ENCODE results near the gene DCAF10.
A peak's percentile ranks its signal among the peaks of the same experiment; 100 is the strongest.

Gene DCAF10

DNA sequence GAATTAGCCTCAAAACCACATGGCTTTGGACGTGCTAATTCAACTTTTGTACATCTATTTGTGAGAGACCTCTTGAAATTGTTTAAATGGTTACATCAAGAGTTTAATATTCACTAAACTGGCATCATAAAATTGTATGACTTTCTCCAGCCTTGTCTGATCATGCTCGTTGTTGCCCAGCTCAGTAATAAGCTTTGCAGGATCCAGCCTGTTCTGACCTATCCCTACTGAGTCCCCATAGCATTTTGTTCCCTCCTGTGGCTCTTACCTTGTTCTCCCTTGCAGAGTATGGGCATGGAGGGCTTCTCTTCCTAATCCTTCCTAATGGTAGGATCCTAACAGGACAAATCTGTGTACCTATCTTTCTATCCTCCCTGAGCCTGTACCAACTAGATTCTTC is 22.1 kb upstream of the DCAF10 start:
- TF ChIP-seq, protein P1, sequence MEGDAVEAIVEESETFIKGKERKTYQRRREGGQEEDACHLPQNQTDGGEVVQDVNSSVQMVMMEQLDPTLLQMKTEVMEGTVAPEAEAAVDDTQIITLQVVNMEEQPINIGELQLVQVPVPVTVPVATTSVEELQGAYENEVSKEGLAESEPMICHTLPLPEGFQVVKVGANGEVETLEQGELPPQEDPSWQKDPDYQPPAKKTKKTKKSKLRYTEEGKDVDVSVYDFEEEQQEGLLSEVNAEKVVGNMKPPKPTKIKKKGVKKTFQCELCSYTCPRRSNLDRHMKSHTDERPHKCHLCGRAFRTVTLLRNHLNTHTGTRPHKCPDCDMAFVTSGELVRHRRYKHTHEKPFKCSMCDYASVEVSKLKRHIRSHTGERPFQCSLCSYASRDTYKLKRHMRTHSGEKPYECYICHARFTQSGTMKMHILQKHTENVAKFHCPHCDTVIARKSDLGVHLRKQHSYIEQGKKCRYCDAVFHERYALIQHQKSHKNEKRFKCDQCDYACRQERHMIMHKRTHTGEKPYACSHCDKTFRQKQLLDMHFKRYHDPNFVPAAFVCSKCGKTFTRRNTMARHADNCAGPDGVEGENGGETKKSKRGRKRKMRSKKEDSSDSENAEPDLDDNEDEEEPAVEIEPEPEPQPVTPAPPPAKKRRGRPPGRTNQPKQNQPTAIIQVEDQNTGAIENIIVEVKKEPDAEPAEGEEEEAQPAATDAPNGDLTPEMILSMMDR (IDR thresholded peaks at IDR 0.05; ENCODE audit: low read length, missing control alignments) = no peak
- DNase-seq (ENCODE audit: low read depth) = no peak
- no peak overlapping the region for H3K4me3 ChIP-seq (replicated peaks; ENCODE audit: low read depth, low read length)

DNA sequence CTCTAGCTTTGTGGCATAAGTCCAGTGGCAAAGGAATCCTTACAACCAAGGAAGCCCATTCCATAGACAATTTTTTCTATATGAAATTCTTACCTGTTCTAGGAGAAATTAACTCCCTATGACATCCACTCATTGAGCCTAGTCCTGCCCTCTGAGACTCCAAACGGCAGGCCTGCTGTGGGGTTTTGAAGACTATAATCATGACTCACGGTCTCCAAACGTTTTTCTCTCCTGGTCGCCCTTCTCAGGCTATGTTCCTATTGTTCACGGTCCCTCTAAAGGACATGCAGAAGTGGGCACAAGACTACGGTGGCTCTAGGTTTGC is 16.3 kb upstream of the DCAF10 start:
- TF ChIP-seq, protein P1 (IDR thresholded peaks at IDR 0.05; ENCODE audit: low read length, missing control alignments) = no peak
- peak overlapping the region; percentile 94 for H3K4me3 ChIP-seq (replicated peaks; ENCODE audit: low read depth, low read length)
- DNase-seq (ENCODE audit: low read depth) = no peak

DNA sequence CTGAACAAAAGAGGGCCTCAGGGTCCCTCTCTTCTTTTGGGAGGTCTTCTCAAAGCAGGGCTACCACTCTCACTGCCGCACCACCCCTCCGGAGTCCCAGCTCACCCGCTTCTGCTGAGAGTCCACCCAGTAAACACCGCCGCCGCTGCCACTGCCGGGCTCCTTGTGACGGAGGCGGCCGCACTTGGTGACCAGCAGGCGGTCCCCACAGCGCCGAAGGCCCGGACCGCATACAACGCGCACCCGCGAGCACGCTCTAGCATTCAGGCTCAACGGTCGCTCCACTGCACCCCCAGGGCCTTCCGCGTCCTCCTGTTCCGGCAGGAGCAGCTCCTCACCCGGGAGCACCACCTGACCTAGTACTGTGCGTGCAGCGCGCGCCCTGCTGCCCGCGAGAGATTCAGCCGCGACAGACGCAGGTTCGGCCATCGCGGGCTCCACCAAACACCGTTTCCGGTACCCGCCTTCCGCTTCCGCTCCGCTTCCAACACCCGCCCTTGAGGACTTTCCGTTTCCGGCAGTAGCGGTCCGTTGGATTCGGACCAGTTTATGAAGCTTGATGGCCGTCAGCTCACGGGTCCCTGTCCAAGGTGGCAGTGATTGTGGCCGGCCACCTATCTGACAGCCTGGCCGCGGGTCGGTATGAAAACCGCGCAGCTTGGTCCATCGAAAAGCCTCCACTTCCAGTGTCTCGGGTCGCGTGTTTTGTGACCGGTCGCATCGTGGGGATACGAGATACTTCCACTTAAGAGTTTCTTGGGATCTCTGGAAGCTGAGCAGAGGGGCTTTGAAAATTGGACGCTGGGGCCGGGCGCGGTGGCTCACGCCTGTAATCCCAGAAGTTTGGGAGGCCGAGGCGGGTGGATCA is 15.7 kb upstream of the DCAF10 start, which contains the start of gene EXOSC3:
EXOSC3 (minus strand) TSS at position 449 of the 868 bp plus-strand sequence; CDS start at position 429, 20 bp downstream.
- DNase-seq (ENCODE audit: low read depth) = peak; percentile 91
- TF ChIP-seq, protein P1 (IDR thresholded peaks at IDR 0.05; ENCODE audit: low read length, missing control alignments) = no peak
- H3K4me3 ChIP-seq (replicated peaks; ENCODE audit: low read depth, low read length) = peak within 1 kb of the TSS; percentile 94

DNA sequence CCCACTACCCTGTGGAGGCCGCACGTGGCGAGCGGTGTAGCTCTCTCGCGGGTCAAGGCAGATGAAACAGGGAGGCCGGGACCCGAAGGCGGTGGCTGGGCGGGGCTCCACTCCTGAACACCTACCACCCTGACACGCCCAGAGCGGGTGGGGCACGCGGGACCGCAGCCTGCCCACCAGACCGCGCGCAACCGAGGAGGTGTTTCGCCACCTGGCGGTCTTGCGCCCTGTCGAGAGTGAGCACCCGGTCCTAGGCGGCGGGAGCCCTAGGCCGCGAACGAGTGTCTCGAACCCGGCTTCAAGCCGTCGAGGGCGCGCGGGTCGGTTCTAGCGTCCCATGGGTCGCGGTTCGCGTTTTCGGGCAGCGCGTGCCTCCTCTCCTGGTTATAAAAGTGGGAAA is 13.5 kb upstream of the DCAF10 start:
- TF ChIP-seq, protein P1 (IDR thresholded peaks at IDR 0.05; ENCODE audit: low read length, missing control alignments) = no peak
- DNase-seq (ENCODE audit: low read depth) = no peak
- H3K4me3 ChIP-seq (replicated peaks; ENCODE audit: low read depth, low read length) = no peak overlapping the region

DNA sequence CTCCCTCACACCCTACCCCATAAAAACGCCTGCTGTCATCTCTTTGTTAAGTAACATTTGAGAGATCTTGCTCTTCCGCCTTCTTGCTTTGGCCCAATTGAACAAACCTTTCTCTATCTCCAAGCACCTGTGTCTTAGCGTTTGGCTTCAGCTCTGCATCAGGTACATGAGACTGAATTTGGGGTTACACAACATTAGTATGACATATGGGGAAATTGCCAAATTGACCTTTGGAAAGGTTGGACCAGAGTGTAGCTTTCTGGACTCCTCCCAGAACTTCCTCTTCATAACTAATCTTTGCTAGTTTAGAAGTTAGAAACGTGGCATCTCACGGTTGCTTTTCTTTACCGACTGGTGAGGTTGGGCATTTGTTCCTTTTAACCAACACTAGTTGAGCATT is 12.3 kb upstream of the DCAF10 start:
- H3K4me3 ChIP-seq (replicated peaks; ENCODE audit: low read depth, low read length) = no peak overlapping the region
- DNase-seq (ENCODE audit: low read depth) = no peak
- TF ChIP-seq, protein P1 (IDR thresholded peaks at IDR 0.05; ENCODE audit: low read length, missing control alignments) = no peak

DNA sequence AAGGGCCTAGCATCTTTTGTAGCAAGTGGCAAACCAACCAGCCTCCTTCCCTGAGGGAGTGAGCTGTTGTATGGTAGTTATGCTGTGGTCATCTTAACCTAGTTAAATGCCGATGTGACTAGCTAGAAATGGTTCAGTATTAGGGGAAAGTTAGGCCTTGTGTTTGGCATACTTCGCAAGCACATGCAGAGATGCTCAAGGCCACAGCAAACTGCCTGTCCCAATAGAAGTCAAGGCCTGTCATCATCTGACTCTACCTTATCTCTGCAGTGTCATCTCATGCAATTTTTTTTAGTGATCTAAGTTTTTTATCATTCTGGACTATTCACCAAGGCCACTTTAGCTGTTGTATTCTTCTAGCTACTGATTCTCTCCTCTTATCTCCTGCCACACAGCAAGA is 10.5 kb upstream of the DCAF10 start:
- DNase-seq (ENCODE audit: low read depth) = no peak
- H3K4me3 ChIP-seq (replicated peaks; ENCODE audit: low read depth, low read length) = no peak overlapping the region
- TF ChIP-seq, protein P1 (IDR thresholded peaks at IDR 0.05; ENCODE audit: low read length, missing control alignments) = no peak

DNA sequence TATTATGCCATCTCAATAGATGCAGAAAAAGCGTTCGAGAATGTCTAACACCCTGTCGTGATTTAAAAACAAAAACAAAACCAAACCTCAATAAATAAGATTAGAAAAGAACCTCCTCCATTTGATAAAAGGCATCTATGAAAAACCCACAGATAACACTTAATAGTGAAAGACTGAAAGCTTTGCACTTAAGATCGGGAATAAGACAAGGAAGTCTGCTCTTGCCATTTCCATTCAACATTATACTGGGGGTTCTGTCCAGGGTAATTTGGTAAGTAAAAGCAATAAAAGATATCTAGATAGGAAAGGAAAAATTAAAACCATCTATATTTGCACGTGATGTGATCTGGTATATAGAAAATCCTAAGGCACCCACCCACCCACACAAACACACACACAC is 8.5 kb upstream of the DCAF10 start:
- no peak for DNase-seq (ENCODE audit: low read depth)

More for the DNA sequence above, 8.5 kb upstream of the DCAF10 start:
- TF ChIP-seq, protein P1 (IDR thresholded peaks at IDR 0.05; ENCODE audit: low read length, missing control alignments) = no peak
- no peak overlapping the region for H3K4me3 ChIP-seq (replicated peaks; ENCODE audit: low read depth, low read length)
